NCI-H748 (cell line): Measurements from ENCODE around the gene LITAF.
"Not testable (repeated sequence)": the region's sequence is repeated elsewhere in the genome, so short reads cannot be mapped to it uniquely, and the experiment has no call there.

Experiments used
- DNase-seq: peaks from one replicate; lab custom pipeline; 2025; ENCODE audit not compliant: unreplicated experiment; lab: John Stamatoyannopoulos, UW

LITAF gene

GRCh38 chr16:11576427-11577289 is 10.1 kb downstream of the LITAF start:
- peak; percentile 45 for DNase-seq

GRCh38 chr16:11575223-11575589 is 11.5 kb downstream of the LITAF start:
- no peak for DNase-seq

- DNase-seq, result no peak
These were observed 14.3 kb downstream of the LITAF start for GRCh38 chr16:11572301-11572995.

- no peak for DNase-seq
These were observed 15.2 kb downstream of the LITAF start for GRCh38 chr16:11571549-11571948.

GRCh38 chr16:11570806-11571205 is 15.9 kb downstream of the LITAF start:
- DNase-seq, result no peak

- DNase-seq, result no peak
These were observed 16.5 kb downstream of the LITAF start for GRCh38 chr16:11570258-11570657.

- no peak for DNase-seq
These were observed 20.3 kb downstream of the LITAF start for GRCh38 chr16:11566398-11566797.

- no peak for DNase-seq
These were observed 21.1 kb downstream of the LITAF start for GRCh38 chr16:11565665-11566064.

- no peak for DNase-seq
These were observed 22.4 kb downstream of the LITAF start for GRCh38 chr16:11564046-11564926.

- no peak for DNase-seq
These were observed 23.2 kb downstream of the LITAF start for GRCh38 chr16:11563493-11564040.

GRCh38 chr16:11562941-11563340 is 23.8 kb downstream of the LITAF start:
- no peak for DNase-seq

GRCh38 chr16:11562411-11562810 is 24.3 kb downstream of the LITAF start:
- DNase-seq, result no peak

- no peak for DNase-seq
These were observed 24.9 kb downstream of the LITAF start for GRCh38 chr16:11561856-11562255.

- no peak for DNase-seq
These were observed 25.3 kb downstream of the LITAF start for GRCh38 chr16:11561454-11561805.

GRCh38 chr16:11560701-11561453 is 25.8 kb downstream of the LITAF start:
- no peak for DNase-seq

- not testable (repeated sequence) for DNase-seq
These were observed 28.4 kb downstream of the LITAF start for GRCh38 chr16:11558308-11558823.

- DNase-seq, result no peak
These were observed 28.9 kb downstream of the LITAF start for GRCh38 chr16:11557801-11558200.

- no peak for DNase-seq
These were observed 29.6 kb downstream of the LITAF start for GRCh38 chr16:11556945-11557720.

GRCh38 chr16:11556214-11556819 is 30.4 kb downstream of the LITAF start:
- no peak for DNase-seq
